Endothelial cell of umbilical vein (primary cell): ENCODE results near the gene COPS9. TPM values are rescaled to one million over a fixed set of nuclear protein-coding genes. Genes with fewer than 3 reads are reported as not detected.

Experiments
- BruUV-seq: library from RNA; stranded (reverse); fragments of 400-500 nt; replicated peaks from 2 replicates; lab custom pipeline; 2021; lab: Mats Ljungman, UMichigan
- CTCF ChIA-PET: fragments of 300-600, 350-600 bp; sonication (Branson Sonifier 250); formaldehyde crosslinking; loops from one replicate; lab custom pipeline; 2021; ENCODE audit warnings: antibody characterized with exemption, inconsistent platforms; lab: Charles Lee
- POLR2A ChIA-PET: fragments of 300-600, 350-600 bp; sonication (Branson Sonifier 250); formaldehyde crosslinking; loops from one replicate; lab custom pipeline; 2021; ENCODE audit warnings: antibody characterized with exemption, inconsistent platforms; lab: Charles Lee
- DNase-seq: peaks from one replicate; pipeline ENCODE4 v3.0.0-alpha.2; 2011; ENCODE audit warnings: low read depth, low spot score
- FAIRE-seq: peaks from 2 replicates; lab custom pipeline; 2011; peaks lifted over from hg19 to GRCh38; lab: Jason Lieb, UNC
- H2AFZ ChIP-seq: 2 replicates; pipeline ENCODE4 v1.6.0; 2012; ENCODE audit warnings: low read depth, low read length, control low read depth, inconsistent platforms
- H3K27ac ChIP-seq: 2 replicates; pipeline ENCODE4 v1.5.1; 2011; ENCODE audit warnings: low read depth, mild to moderate bottlenecking, control low read depth, low read length, moderate library complexity; ENCODE audit not compliant: insufficient read depth
- H3K27me3 ChIP-seq, 2 experiments: 2 replicates each; pipeline versions ENCODE4 v1.6.0 to v1.6.1; 2011; ENCODE audit warnings: low read length in 2 of 2, mixed read lengths in 1 of 2; ENCODE audit not compliant: control insufficient read depth in 2 of 2, insufficient read depth in 2 of 2
- H3K36me3 ChIP-seq, 2 experiments: 2 replicates in 1 of 2; 3 replicates in 1 of 2; pipeline ENCODE4 v1.5.1; 2011; ENCODE audit warnings: low read length in 2 of 2, mild to moderate bottlenecking in 1 of 2, moderate library complexity in 1 of 2; ENCODE audit not compliant: control insufficient read depth in 2 of 2, insufficient read depth in 2 of 2; ENCODE audit errors: extremely low read depth in 1 of 2
- H3K4me1 ChIP-seq: 3 replicates; pipeline ENCODE4 v1.5.1; 2011; ENCODE audit warnings: mild to moderate bottlenecking, low read length; ENCODE audit not compliant: control insufficient read depth, insufficient read depth; ENCODE audit errors: extremely low read depth
- H3K4me2 ChIP-seq: 2 replicates; pipeline ENCODE4 v1.6.1; 2011; ENCODE audit warnings: low read length, control low read depth, mixed read lengths; ENCODE audit not compliant: insufficient read depth
- H3K4me3 ChIP-seq, 3 experiments: fragments of 200-600 bp in 1 of 3; sonication (generic), shearing (Covaris generic) in 1 of 3; replicated peaks in 1 of 3; 2 replicates each; pipeline ENCODE4 v1.5.1; 2011 to 2016; ENCODE audit warnings: control low read depth in 3 of 3, low read length in 3 of 3, mild to moderate bottlenecking in 2 of 3, inconsistent platforms in 1 of 3, low read depth in 1 of 3, moderate library complexity in 1 of 3; ENCODE audit not compliant: insufficient read depth in 1 of 3
- H3K79me2 ChIP-seq: 2 replicates; pipeline ENCODE4 v1.6.0; 2012; ENCODE audit warnings: low read length, inconsistent platforms; ENCODE audit not compliant: control insufficient read depth, insufficient read depth
- H3K9ac ChIP-seq: replicated peaks from 2 replicates; pipeline ENCODE3; 2011; ENCODE audit warnings: low read length, control low read depth; ENCODE audit not compliant: insufficient read depth; ENCODE audit errors: extremely low read depth
- H3K9me1 ChIP-seq: replicated peaks from 3 replicates; pipeline ENCODE4 v1.6.0; 2011; ENCODE audit warnings: mild to moderate bottlenecking, low read length; ENCODE audit not compliant: control insufficient read depth, insufficient read depth; ENCODE audit errors: extremely low read depth
- H3K9me3 ChIP-seq: replicated peaks from 2 replicates; pipeline ENCODE4 v1.5.1; 2012; ENCODE audit warnings: low read length, inconsistent platforms; ENCODE audit not compliant: control insufficient read depth, insufficient read depth
- H4K20me1 ChIP-seq: replicated peaks from 2 replicates; pipeline ENCODE3; 2011; ENCODE audit warnings: mild to moderate bottlenecking, low read length; ENCODE audit not compliant: control insufficient read depth, insufficient read depth; ENCODE audit errors: extremely low read depth
- CTCF ChIP-seq, 2 donors: IDR thresholded peaks; 1 replicate in 1 of 2; 2 replicates in 1 of 2; pipeline ENCODE4 v1.5.1; 2011; ENCODE audit warnings: low read length in 2 of 2, mild to moderate bottlenecking in 2 of 2, moderate library complexity in 2 of 2, control low read depth in 1 of 2, inconsistent platforms in 1 of 2, low read depth in 1 of 2; ENCODE audit not compliant: insufficient read depth in 1 of 2; ENCODE audit errors: extremely low read depth in 1 of 2
- EZH2 ChIP-seq: IDR thresholded peaks from 2 replicates; pipeline ENCODE4 v1.6.1; 2012; ENCODE audit warnings: borderline replicate concordance, low read depth, mild to moderate bottlenecking, moderate library complexity, low read length, inconsistent platforms; ENCODE audit not compliant: severe bottlenecking
- FOS ChIP-seq: IDR thresholded peaks from 2 replicates; pipeline ENCODE4 v1.6.1; 2011; ENCODE audit warnings: mild to moderate bottlenecking, low read length, moderate library complexity, borderline replicate concordance; ENCODE audit not compliant: insufficient read depth
- GATA2 ChIP-seq: IDR thresholded peaks from 2 replicates; pipeline ENCODE4 v1.7.0; 2011; ENCODE audit warnings: low read depth, mild to moderate bottlenecking, moderate library complexity, mixed read lengths, low read length; ENCODE audit not compliant: insufficient read length, insufficient read depth
- JUN ChIP-seq: IDR thresholded peaks from 2 replicates; pipeline ENCODE4 v1.6.1; 2011; ENCODE audit warnings: borderline replicate concordance, low read depth; ENCODE audit not compliant: insufficient read length, insufficient read depth
- MAX ChIP-seq: IDR thresholded peaks from 2 replicates; pipeline ENCODE4 v1.6.1; 2011; ENCODE audit not compliant: insufficient read depth, insufficient read length
- MYC ChIP-seq: IDR thresholded peaks from one replicate; pipeline ENCODE4 v1.6.1; 2011; ENCODE audit warnings: mild to moderate bottlenecking, low read depth, low read length
- POLR2A ChIP-seq: IDR thresholded peaks from 2 replicates; pipeline ENCODE4 v1.6.1; 2012; ENCODE audit warnings: low read depth, mild to moderate bottlenecking, control low read depth, low read length
- POLR2AphosphoS5 ChIP-seq: IDR thresholded peaks from 2 replicates; pipeline ENCODE4 v1.6.1; 2012; ENCODE audit warnings: low read depth, mild to moderate bottlenecking, control low read depth, low read length, moderate library complexity; ENCODE audit not compliant: insufficient read depth
- dilution Hi-C: fragments of 300-500 bp; cut with MboI; formaldehyde crosslinking; loops from one replicate; pipeline ENCODE4 v1.15.0; 2019; ENCODE audit warnings: low sequenced_read_pairs; ENCODE audit not compliant: extremely low pct_ligation_motif_present
- intact Hi-C: fragments of 100-400 bp; cut with micrococcal nuclease; formaldehyde crosslinking; loops from one replicate; pipeline ENCODE4 v1.10.0; 2022
- polyA plus RNA-seq, 4 experiments: library from polyadenylated mRNA; depleted of rRNA in 3 of 4; stranded (reverse) in 3 of 4; unstranded in 1 of 4; fragments of >200 nt; gene quantifications; 2 replicates each; pipeline versions ENCODE4 v1.2.1 to v1.2.3, GENCODE V29; 2011 to 2012; ENCODE audit warnings: missing spikeins in 1 of 4
- total RNA-seq: library from RNA; stranded (reverse); gene quantifications from 2 replicates; pipeline ENCODE4 v1.2.3, GENCODE V29; 2021

COPS9 gene
- total and polyA plus RNA-seq, 2 donors (not counting 3 experiments of a cell fraction or from before 2014, with no cell fraction given): 196 to 361 TPM

GRCh38 chr2:240170883-240171282 is 34.8 kb upstream of the COPS9 start:
- dilution Hi-C loops (no loop called here), intact Hi-C loops (no loop called here)
- Histone ChIP-seq H3K27ac (no peak overlapping the region), H3K4me3 (no peak overlapping the region), H3K36me3 (no peaks in the 10 kb centered on the region), H4K20me1 (no peaks in the 10 kb centered on the region), H2AFZ (no peak overlapping the region), H3K4me2 (no peak overlapping the region), H3K4me1 (no peaks in the 10 kb centered on the region), H3K27me3 (peaks cover 0 to 2% of the 10 kb centered on the region in 2 experiments), H3K9me1 (no peaks in the 10 kb centered on the region), H3K79me2 (no peaks in the 10 kb centered on the region), H3K9me3 (no peaks in the 10 kb centered on the region), H3K9ac (no peak overlapping the region)
- ChIA-PET CTCF (interaction anchor here (1.1 kb wide), 1 partner anchor 19 kb away, joined by 4 read pairs; no protein-coding TSS in a partner anchor), POLR2A (no interaction called here)
- no peak for FAIRE-seq
- BruUV-seq: no TSS peak
- DNase-seq: no peak
- TF ChIP-seq JUN (no peak), MYC (no peak), POLR2AphosphoS5 (no peak), EZH2 (no peak), FOS (no peak), POLR2A (no peak), CTCF (IDR thresholded peaks at IDR 0.05; ENCODE audit: extremely low read depth in 1 of 2, insufficient read depth in 1 of 2, low read depth in 1 of 2, low read length in 2 of 2) (no peak), GATA2 (no peak), MAX (no peak)
